K562 (cell line): ENCODE data around the gene SNX19. TPM values are rescaled to one million over a fixed set of nuclear protein-coding genes. Genes with fewer than 3 reads are reported as not detected.

Experiments
- ATAC-seq: fragments of 200-7000 bp; cut with Tn5 transposase; 3 replicates; pipeline ENCODE4 v1.9.1; 2020; ENCODE audit warnings: moderate library complexity
- BruUV-seq: library from RNA; stranded (reverse); fragments of 400-500 nt; replicated peaks from 2 replicates; lab custom pipeline; 2021; lab: Mats Ljungman, UMichigan
- CTCF ChIA-PET: fragments of 300-600 bp; formaldehyde crosslinking; extraction: SDS; loops from one replicate; lab custom pipeline; 2021; ENCODE audit warnings: low intra/inter-chr PET ratio; lab: Yijun Ruan, JAX
- POLR2A ChIA-PET: fragments of 300-600, 350-650 bp; sonication (Branson Sonifier 250); formaldehyde crosslinking; extraction: SDS; loops from one replicate; lab custom pipeline; 2021; ENCODE audit warnings: antibody characterized with exemption, inconsistent platforms; lab: Yijun Ruan, JAX
- DNase-seq, 4 experiments: peaks; one replicate each; pipeline versions ENCODE4 v3.0.0 to v3.0.0-alpha.2; 2011 to 2018; ENCODE audit warnings: low spot score in 3 of 4, mixed read lengths in 3 of 4; ENCODE audit errors: extremely low read depth in 1 of 4
- FAIRE-seq: peaks from 2 replicates; lab custom pipeline; 2011; peaks lifted over from hg19 to GRCh38; lab: Jason Lieb, UNC
- H2AFZ ChIP-seq: 2 replicates; pipeline ENCODE4 v1.6.0; 2011; ENCODE audit warnings: low read depth, low read length, control low read depth, inconsistent platforms
- H3K27ac ChIP-seq: fragments of 200-600 bp; 3 replicates; pipeline ENCODE4 v1.8.0; 2011; ENCODE audit warnings: low read depth, mild to moderate bottlenecking, control low read depth, inconsistent platforms, low read length, moderate library complexity, mixed read lengths; ENCODE audit errors: extremely low read depth
- H3K27me3 ChIP-seq, 2 experiments: fragments of 300-600 bp in 1 of 2; 2 replicates in 1 of 2; 3 replicates in 1 of 2; pipeline versions ENCODE4 v1.6.0 to v1.8.0; 2011; ENCODE audit warnings: inconsistent platforms in 2 of 2, low read length in 2 of 2, mild to moderate bottlenecking in 1 of 2, mixed read lengths in 1 of 2, moderate library complexity in 1 of 2; ENCODE audit not compliant: control insufficient read depth in 2 of 2, insufficient read depth in 2 of 2
- H3K36me3 ChIP-seq: fragments of 300-600 bp; 3 replicates; pipeline ENCODE4 v1.8.0; 2011; ENCODE audit warnings: mild to moderate bottlenecking, low read length, inconsistent platforms; ENCODE audit not compliant: control insufficient read depth, insufficient read depth
- H3K4me1 ChIP-seq, 2 experiments: fragments of 200-600 bp in 1 of 2; replicated peaks in 1 of 2; 2 replicates in 1 of 2; 3 replicates in 1 of 2; pipeline versions ENCODE4 v1.5.1 to v1.8.0; 2011; ENCODE audit warnings: inconsistent platforms in 2 of 2, low read length in 2 of 2, mild to moderate bottlenecking in 1 of 2, mixed read lengths in 1 of 2, moderate library complexity in 1 of 2; ENCODE audit not compliant: control insufficient read depth in 2 of 2, insufficient read depth in 2 of 2
- H3K4me2 ChIP-seq: 2 replicates; pipeline ENCODE4 v1.6.1; 2011; ENCODE audit warnings: low read length, control low read depth, inconsistent platforms, mixed read lengths; ENCODE audit not compliant: insufficient read depth
- H3K4me3 ChIP-seq: fragments of 200-600 bp; sonication (generic), shearing (Covaris generic); 2 replicates; pipeline ENCODE4 v1.5.1; 2016; ENCODE audit warnings: control low read depth, inconsistent platforms
- H3K79me2 ChIP-seq: fragments of 200-600 bp; 3 replicates; pipeline ENCODE4 v1.8.0; 2011; ENCODE audit warnings: low read length, inconsistent platforms; ENCODE audit not compliant: control insufficient read depth, insufficient read depth
- H3K9ac ChIP-seq, 2 experiments: 2 replicates each; pipeline versions ENCODE4 v1.6.0 to v1.6.1; 2011; ENCODE audit warnings: low read depth in 2 of 2, low read length in 2 of 2, control low read depth in 1 of 2, inconsistent platforms in 1 of 2, mild to moderate bottlenecking in 1 of 2, mixed read lengths in 1 of 2; ENCODE audit not compliant: insufficient read depth in 1 of 2
- H3K9me1 ChIP-seq: one replicate; pipeline ENCODE4 v1.6.0; 2011; ENCODE audit warnings: inconsistent platforms, mild to moderate bottlenecking, low read length, moderate library complexity; ENCODE audit not compliant: control insufficient read depth, insufficient read depth
- H3K9me3 ChIP-seq: replicated peaks from 2 replicates; pipeline ENCODE4 v1.5.1; 2011; ENCODE audit warnings: low read depth, low read length, inconsistent platforms; ENCODE audit not compliant: control insufficient read depth, insufficient read depth
- H4K20me1 ChIP-seq: replicated peaks from 2 replicates; pipeline ENCODE4 v1.6.1; 2011; ENCODE audit warnings: low read length, inconsistent platforms, mixed read lengths; ENCODE audit not compliant: control insufficient read depth, insufficient read depth
- HNRNPUL1 ChIP-seq: fragments of 200-400 bp; formaldehyde crosslinking; IDR thresholded peaks from 2 replicates; pipeline ENCODE4 v1.6.1; 2017; ENCODE audit warnings: low read length
- KAT8 ChIP-seq: fragments of 450-650 bp; IDR thresholded peaks from 2 replicates; pipeline ENCODE4 v1.6.1; 2016; ENCODE audit warnings: low read depth, mild to moderate bottlenecking
- TOE1 ChIP-seq, 2 experiments: fragments of 450-650 bp in 1 of 2; sonication (generic) in 1 of 2; formaldehyde crosslinking in 1 of 2; IDR thresholded peaks; 2 replicates each; pipeline versions ENCODE4 v1.7.1 to v1.8.0; 2016 to 2022; ENCODE audit warnings: borderline replicate concordance in 2 of 2, mild to moderate bottlenecking in 2 of 2, antibody characterized with exemption in 1 of 2, inconsistent platforms in 1 of 2, low read depth in 1 of 2, missing genetic modification reagents in 1 of 2, moderate library complexity in 1 of 2
- U2AF2 ChIP-seq: fragments of 200-400 bp; formaldehyde crosslinking; optimal IDR thresholded peaks from 2 replicates; pipeline ENCODE3; 2017; ENCODE audit warnings: low read depth, mild to moderate bottlenecking, low read length
- ZBED1 ChIP-seq: IDR thresholded peaks from 2 replicates; pipeline ENCODE4 v1.6.1; 2014
- ZNF57 ChIP-seq: fragments of 450-650 bp; formaldehyde crosslinking; IDR thresholded peaks from 2 replicates; pipeline ENCODE4 v1.4.0; 2020; ENCODE audit warnings: mild to moderate bottlenecking, moderate library complexity
- WGBS: fragments of 100-300 bp; shearing (Covaris generic); methylation state at CpG from one replicate; pipeline ENCODE4 v1.1.6; 2016; ENCODE audit warnings: low coverage, mixed read lengths; ENCODE audit not compliant: insufficient coverage; ENCODE audit errors: missing lambda C conversion rate; 5-methylcytosine and 5-hydroxymethylcytosine counted together
- in situ Hi-C: fragments of 300-500 bp; cut with MboI; formaldehyde crosslinking; loops from 4 replicates; pipeline ENCODE4 v1.15.0; 2018; ENCODE audit warnings: inconsistent platforms, mixed read lengths
- intact Hi-C: fragments of 100-400 bp; cut with micrococcal nuclease; formaldehyde crosslinking; loops from 2 replicates; pipeline ENCODE4 v1.14.2; 2022
- polyA plus RNA-seq, 8 experiments: library from polyadenylated mRNA; depleted of rRNA in 4 of 8; stranded (reverse) in 5 of 8; unstranded in 3 of 8; fragments of >200 nt; fragmentation: Nextera tagmentation in 2 of 8; fragmentation: Illumina TruSeq in 1 of 8; extraction: Ambion mirVana in 2 of 8; extraction: Trizol in 1 of 8; gene quantifications; 2 replicates each; pipeline versions ENCODE4 v1.2.1 to v1.2.3, GENCODE V29; 2011 to 2014; ENCODE audit warnings: inconsistent platforms in 1 of 8, missing spikeins in 1 of 8
- total RNA-seq, 7 experiments: library from RNA; depleted of rRNA in 6 of 7; stranded (reverse); fragments of >200 nt in 6 of 7; fragmentation: Illumina TruSeq in 2 of 7; extraction: Trizol in 2 of 7; gene quantifications; 2 replicates each; pipeline versions ENCODE4 v1.2.1 to v1.2.3, GENCODE V29; 2011 to 2021; ENCODE audit warnings: low replicate concordance in 1 of 7
- TF ChIP-seq, protein P1 (sequence below): sonication (generic); formaldehyde crosslinking; IDR thresholded peaks from 2 replicates; pipeline ENCODE4 v1.8.0; 2022; ENCODE audit warnings: mild to moderate bottlenecking, missing genetic modification reagents

The SNX19 gene
- total and polyA plus RNA-seq, 9 of the 15 experiments (the other 6 are each of a cell fraction or from before 2014, with no cell fraction given): 2.2 to 31.3 (median 19.6) TPM

DNA sequence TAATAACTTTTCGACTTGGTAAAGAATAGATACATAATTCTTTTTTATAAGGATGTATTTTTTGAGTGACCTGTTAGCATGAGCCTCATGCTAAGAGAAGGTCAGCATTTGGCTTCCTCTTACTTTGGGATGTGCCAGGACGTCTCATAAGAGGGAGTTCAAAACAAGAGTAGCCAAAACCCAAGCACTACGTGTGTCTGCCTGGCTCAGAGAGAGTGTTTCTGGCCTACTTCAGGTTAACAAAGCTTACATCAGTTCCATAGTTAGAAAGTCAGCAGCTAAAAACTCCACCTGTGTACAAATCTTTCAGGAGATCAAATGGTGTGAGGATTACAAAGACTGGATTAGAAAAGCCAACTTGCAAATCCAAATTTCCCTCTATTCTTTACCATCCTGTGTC, 13.9 kb downstream of the SNX19 start:
- Histone ChIP-seq H3K9ac (no peak overlapping the region), H3K4me3 (no peak overlapping the region), H3K27ac (no peak overlapping the region), H3K4me2 (no peak overlapping the region), H3K4me1 (no peaks in the 10 kb centered on the region), H3K79me2 (no peaks in the 10 kb centered on the region), H3K9me3 (no peaks in the 10 kb centered on the region), H3K27me3 (no peaks in the 10 kb centered on the region), H3K36me3 (peaks cover 99% of the 10 kb centered on the region), H4K20me1 (no peaks in the 10 kb centered on the region), H2AFZ (no peak overlapping the region), H3K9me1 (no peaks in the 10 kb centered on the region)
- 65% methylated on average over 3 of the region's 3 CpGs for WGBS
- BruUV-seq: no TSS peak
- ChIA-PET CTCF (no interaction called here), POLR2A (no interaction called here)
- DNase-seq: no peak
- FAIRE-seq: no peak
- ATAC-seq: no peak
- in situ Hi-C loops (loop anchor here (25.0 kb wide), 1 partner anchor 760 kb away; no protein-coding TSS in a partner anchor), intact Hi-C loops (no loop called here)
- TF ChIP-seq U2AF2 (no peak), HNRNPUL1 (no peak)
- TF ChIP-seq, protein P1, sequence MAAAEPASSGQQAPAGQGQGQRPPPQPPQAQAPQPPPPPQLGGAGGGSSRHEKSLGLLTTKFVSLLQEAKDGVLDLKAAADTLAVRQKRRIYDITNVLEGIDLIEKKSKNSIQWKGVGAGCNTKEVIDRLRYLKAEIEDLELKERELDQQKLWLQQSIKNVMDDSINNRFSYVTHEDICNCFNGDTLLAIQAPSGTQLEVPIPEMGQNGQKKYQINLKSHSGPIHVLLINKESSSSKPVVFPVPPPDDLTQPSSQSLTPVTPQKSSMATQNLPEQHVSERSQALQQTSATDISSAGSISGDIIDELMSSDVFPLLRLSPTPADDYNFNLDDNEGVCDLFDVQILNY (CRISPR knock-in tag): no peak
- TF ChIP-seq, all 486 proteins: peak for 0

DNA sequence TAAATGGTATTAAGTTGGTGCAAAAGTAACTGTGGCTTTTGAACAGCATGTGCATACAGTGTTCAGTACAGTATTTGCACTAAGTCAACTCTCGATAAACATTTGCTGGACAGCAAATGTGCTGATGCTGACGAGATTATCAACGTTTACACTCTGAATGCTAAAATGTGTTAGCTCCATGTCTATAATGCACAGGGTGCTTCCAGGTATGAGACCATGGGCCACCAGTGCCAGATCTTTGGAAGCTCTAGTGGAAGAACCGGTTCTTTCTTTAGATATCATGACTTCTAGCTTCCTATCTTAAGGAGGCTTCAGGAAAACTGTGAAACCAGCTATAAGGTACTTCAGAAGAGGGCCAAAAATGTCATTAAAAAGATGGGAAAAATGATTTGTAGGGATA, 17.2 kb downstream of the SNX19 start:
- intact Hi-C loops: no loop called here
- no peak for ATAC-seq
- Histone ChIP-seq H3K4me1 (peaks cover 0 to 2% of the 10 kb centered on the region in 2 experiments; a peak in 2 of 5 replicates), H3K4me3 (no peak overlapping the region), H2AFZ (no peak overlapping the region), H3K27me3 (no peaks in the 10 kb centered on the region), H3K9me3 (no peaks in the 10 kb centered on the region), H3K79me2 (no peaks in the 10 kb centered on the region), H3K9me1 (no peaks in the 10 kb centered on the region), H3K36me3 (peaks cover 98% of the 10 kb centered on the region), H3K4me2 (no peak overlapping the region), H3K27ac (no peak overlapping the region), H3K9ac (no peak overlapping the region)
- FAIRE-seq: no peak
- POLR2A ChIA-PET: interaction anchor here (1.2 kb wide), 1 partner anchor 464 kb away, joined by 3 read pairs; no protein-coding TSS in a partner anchor
- 83% methylated on average over 4 of the region's 4 CpGs for WGBS
- CTCF ChIA-PET: no interaction called here
- DNase-seq: no peak
- no TSS peak for BruUV-seq
- in situ Hi-C loops: no loop called here
- no peak for TF ChIP-seq KAT8
- no peak for TF ChIP-seq TOE1 (IDR thresholded peaks at IDR 0.05; ENCODE audit: borderline replicate concordance)
- TF ChIP-seq TOE1 (CRISPR knock-in tag; IDR thresholded peaks at IDR 0.05; ENCODE audit: borderline replicate concordance, low read depth): no peak
- no peak for TF ChIP-seq ZNF57 (CRISPR knock-in tag)
- no peak for TF ChIP-seq ZBED1
- TF ChIP-seq, all 486 proteins: peak for 0
- H4K20me1 ChIP-seq: peaks cover 3% of the 10 kb centered on the region; the same call in 1 of the 2 replicates
